H1 (cell line): ENCODE results near the gene ABHD11. TPM values are rescaled to one million over a fixed set of nuclear protein-coding genes. Genes with fewer than 3 reads are reported as not detected.

Experiments used
- CTCF ChIA-PET: fragments of 300-600 bp; sonication (Branson Sonifier 250); formaldehyde crosslinking; loops from one replicate; lab custom pipeline; 2021; ENCODE audit not compliant: partially characterized antibody; lab: Charles Lee
- POLR2A ChIA-PET: fragments of 300-600 bp; sonication (Branson Sonifier 250); formaldehyde crosslinking; loops from one replicate; lab custom pipeline; 2021; ENCODE audit warnings: inconsistent platforms; ENCODE audit not compliant: partially characterized antibody; lab: Charles Lee
- DNase-seq, 2 experiments: peaks; one replicate each; pipeline versions ENCODE4 v3.0.0 to v3.0.0-alpha.2; 2010 to 2022; ENCODE audit warnings: low spot score in 2 of 2, low read depth in 1 of 2, mixed read lengths in 1 of 2
- FAIRE-seq: peaks from 2 replicates; lab custom pipeline; 2011; peaks lifted over from hg19 to GRCh38; lab: Jason Lieb, UNC
- H2AFZ ChIP-seq: 2 replicates; pipeline ENCODE4 v1.8.1; 2012; ENCODE audit warnings: low read length, inconsistent platforms
- H2AK5ac ChIP-seq: 2 replicates; pipeline ENCODE4 v1.6.1; 2013; ENCODE audit warnings: low read depth, low read length
- H2BK120ac ChIP-seq: replicated peaks from 2 replicates; pipeline ENCODE3; 2013; ENCODE audit warnings: low read depth, low read length, inconsistent platforms
- H2BK12ac ChIP-seq: 2 replicates; pipeline ENCODE4 v1.6.1; 2013; ENCODE audit warnings: low read depth, low read length
- H2BK15ac ChIP-seq: 2 replicates; pipeline ENCODE4 v1.6.1; 2013; ENCODE audit warnings: low read length
- H2BK20ac ChIP-seq: 2 replicates; pipeline ENCODE4 v1.6.1; 2013; ENCODE audit warnings: low read length
- H2BK5ac ChIP-seq: 2 replicates; pipeline ENCODE4 v1.6.1; 2013; ENCODE audit warnings: low read depth, low read length
- H3K14ac ChIP-seq: 2 replicates; pipeline ENCODE4 v1.6.1; 2013; ENCODE audit warnings: inconsistent platforms; ENCODE audit not compliant: insufficient read length
- H3K18ac ChIP-seq: 2 replicates; pipeline ENCODE4 v1.6.1; 2013; ENCODE audit warnings: low read length; ENCODE audit errors: extremely low read depth
- H3K23ac ChIP-seq: 2 replicates; pipeline ENCODE4 v1.6.1; 2013; ENCODE audit warnings: inconsistent platforms; ENCODE audit not compliant: insufficient read length
- H3K23me2 ChIP-seq: 2 replicates; pipeline ENCODE4 v1.6.1; 2013; ENCODE audit warnings: low read depth, low read length
- H3K27ac ChIP-seq: 2 replicates; pipeline ENCODE4 v1.6.1; 2011; ENCODE audit warnings: low read depth, low read length, inconsistent platforms
- H3K27me3 ChIP-seq, 4 experiments: replicated peaks in 1 of 4; 1 replicate in 1 of 4; 2 replicates in 3 of 4; pipeline versions ENCODE4 v1.6.1 to v1.8.1; 2011 to 2013; ENCODE audit warnings: low read length in 3 of 4, mild to moderate bottlenecking in 3 of 4, inconsistent platforms in 2 of 4, mixed read lengths in 2 of 4, moderate library complexity in 1 of 4; ENCODE audit not compliant: control insufficient read depth in 3 of 4, insufficient read depth in 3 of 4; ENCODE audit errors: extremely low read depth in 1 of 4
- H3K36me3 ChIP-seq, 4 experiments: 2 replicates each; pipeline versions ENCODE4 v1.6.1 to v1.8.1; 2011 to 2013; ENCODE audit warnings: mild to moderate bottlenecking in 4 of 4, low read length in 3 of 4, moderate library complexity in 2 of 4, control low read depth in 1 of 4, inconsistent platforms in 1 of 4; ENCODE audit not compliant: insufficient read depth in 4 of 4, control insufficient read depth in 2 of 4
- H3K4ac ChIP-seq: replicated peaks from 2 replicates; pipeline ENCODE3; 2013; ENCODE audit warnings: low read length, low read depth, mixed read lengths, inconsistent platforms; ENCODE audit not compliant: insufficient read length
- H3K4me1 ChIP-seq, 4 experiments: replicated peaks in 1 of 4; 1 replicate in 1 of 4; 2 replicates in 3 of 4; pipeline versions ENCODE4 v1.6.1 to v1.8.1; 2011 to 2013; ENCODE audit warnings: low read length in 3 of 4, inconsistent platforms in 2 of 4, mixed read lengths in 1 of 4; ENCODE audit not compliant: insufficient read depth in 4 of 4, control insufficient read depth in 3 of 4
- H3K4me2 ChIP-seq, 2 experiments: 2 replicates each; pipeline versions ENCODE4 v1.6.1 to v1.8.1; 2011 to 2013; ENCODE audit warnings: low read depth in 2 of 2, low read length in 2 of 2, control low read depth in 1 of 2, inconsistent platforms in 1 of 2, mild to moderate bottlenecking in 1 of 2; ENCODE audit not compliant: insufficient read depth in 1 of 2
- H3K4me3 ChIP-seq, 4 experiments: fragments of 200-600, 300-600 bp in 1 of 4; sonication (generic), shearing (Covaris generic), sonication (Bioruptor Twin) in 1 of 4; 2 replicates each; pipeline versions ENCODE4 v1.5.1 to v1.8.1; 2011 to 2016; ENCODE audit warnings: low read length in 4 of 4, low read depth in 3 of 4, control low read depth in 2 of 4, inconsistent platforms in 2 of 4, mild to moderate bottlenecking in 2 of 4, mixed read lengths in 1 of 4, moderate library complexity in 1 of 4; ENCODE audit not compliant: insufficient read depth in 2 of 4; ENCODE audit errors: extremely low read depth in 1 of 4
- H3K56ac ChIP-seq: replicated peaks from 2 replicates; pipeline ENCODE3; 2013; ENCODE audit warnings: low read depth, mild to moderate bottlenecking, mixed read lengths, low read length, inconsistent platforms; ENCODE audit not compliant: insufficient read length
- H3K79me1 ChIP-seq: 2 replicates; pipeline ENCODE4 v1.6.1; 2013; ENCODE audit warnings: low read depth, low read length, control low read depth
- H3K79me2 ChIP-seq, 2 experiments: 2 replicates each; pipeline versions ENCODE4 v1.6.1 to v1.8.1; 2012 to 2013; ENCODE audit warnings: low read length in 2 of 2, mild to moderate bottlenecking in 2 of 2, inconsistent platforms in 1 of 2; ENCODE audit not compliant: insufficient read depth in 2 of 2, control insufficient read depth in 1 of 2
- H3K9ac ChIP-seq, 4 experiments: replicated peaks in 1 of 4; 1 replicate in 1 of 4; 2 replicates in 3 of 4; pipeline versions ENCODE4 v1.6.1 to v1.8.1; 2011 to 2013; ENCODE audit warnings: low read depth in 3 of 4, low read length in 3 of 4, control low read depth in 2 of 4, mild to moderate bottlenecking in 2 of 4, moderate library complexity in 2 of 4, inconsistent platforms in 1 of 4; ENCODE audit errors: extremely low read depth in 1 of 4
- H3K9me3 ChIP-seq, 2 experiments: 2 replicates each; pipeline versions ENCODE4 v1.6.1 to v1.8.1; 2012 to 2013; ENCODE audit warnings: mild to moderate bottlenecking in 2 of 2, moderate library complexity in 2 of 2, control low read depth in 1 of 2, inconsistent platforms in 1 of 2, low read depth in 1 of 2, low read length in 1 of 2, mixed read lengths in 1 of 2; ENCODE audit not compliant: insufficient read depth in 2 of 2
- H4K20me1 ChIP-seq, 2 experiments: replicated peaks in 1 of 2; 2 replicates each; pipeline versions ENCODE3 to v1.8.1; 2011 to 2013; ENCODE audit warnings: inconsistent platforms in 2 of 2, low read length in 2 of 2, mild to moderate bottlenecking in 1 of 2; ENCODE audit not compliant: insufficient read depth in 2 of 2, control insufficient read depth in 1 of 2
- H4K5ac ChIP-seq: 2 replicates; pipeline ENCODE4 v1.6.1; 2013; ENCODE audit warnings: low read length, low read depth, mixed read lengths, inconsistent platforms; ENCODE audit not compliant: insufficient read length
- H4K8ac ChIP-seq: 2 replicates; pipeline ENCODE4 v1.8.0; 2013; ENCODE audit warnings: mild to moderate bottlenecking, moderate library complexity, low read length, inconsistent platforms; ENCODE audit not compliant: insufficient read depth; ENCODE audit errors: extremely low read depth
- H4K91ac ChIP-seq: replicated peaks from 2 replicates; pipeline ENCODE3; 2013; ENCODE audit warnings: low read length, mixed read lengths, inconsistent platforms; ENCODE audit not compliant: insufficient read length
- ASH2L ChIP-seq: fragments of 200-600, 300-600 bp; sonication (generic); IDR thresholded peaks from one replicate; pipeline ENCODE4 v1.7.1; 2017; ENCODE audit warnings: low read length
- BCL11A ChIP-seq, 2 experiments: IDR thresholded peaks; one replicate each; pipeline ENCODE4 v1.6.1; 2011; ENCODE audit warnings: low read depth in 2 of 2, low read length in 2 of 2, mild to moderate bottlenecking in 2 of 2
- GTF2F1 ChIP-seq: IDR thresholded peaks from 2 replicates; pipeline ENCODE4 v1.6.1; 2012; ENCODE audit warnings: low read depth, low read length, improper control_type of control experiment, borderline replicate concordance
- KDM1A ChIP-seq: fragments of 200-600, 300-600 bp; sonication (generic); IDR thresholded peaks from 2 replicates; pipeline ENCODE4 v1.7.1; 2016; ENCODE audit warnings: mild to moderate bottlenecking, low read length, borderline replicate concordance
- SIN3A ChIP-seq, 2 experiments: IDR thresholded peaks in 1 of 2; conservative IDR thresholded peaks in 1 of 2; 2 replicates each; pipeline ENCODE4 v1.6.1; 2011 to 2012; ENCODE audit warnings: low read length in 2 of 2, improper control_type of control experiment in 1 of 2, low read depth in 1 of 2, mild to moderate bottlenecking in 1 of 2
- WGBS, 2 experiments: shearing (Covaris generic) in 1 of 2; methylation state at CpG; one replicate each; pipeline versions ENCODE4 v1.1.6 to v1.1.7; 2013 to 2015; ENCODE audit warnings: low lambda C conversion rate in 2 of 2, mixed read lengths in 2 of 2, inconsistent platforms in 1 of 2, low coverage in 1 of 2, missing lambda C conversion rate in 1 of 2; ENCODE audit not compliant: insufficient replicate concordance in 2 of 2, insufficient coverage in 1 of 2, insufficient read length in 1 of 2; ENCODE audit errors: extremely low coverage in 1 of 2, missing lambda C conversion rate in 1 of 2; 5-methylcytosine and 5-hydroxymethylcytosine counted together
- polyA plus RNA-seq, 7 experiments: library from polyadenylated mRNA; depleted of rRNA in 3 of 7; stranded (reverse) in 5 of 7; unstranded in 2 of 7; fragments of >200 nt in 5 of 7; fragments of 200-250 nt in 2 of 7; gene quantifications; 1 replicate in 5 of 7; 2 replicates in 1 of 7; 4 replicates in 1 of 7; pipeline versions ENCODE4 v1.2.1 to v1.2.3, GENCODE V29; 2011 to 2013; ENCODE audit warnings: missing spikeins in 2 of 7, mixed read lengths in 2 of 7
- total RNA-seq: library from RNA; stranded (reverse); fragmentation: NEBNext Ultra II Directional; extraction: Animal tissue kit (Norgen Biotek cat#: 25700); gene quantifications from 2 replicates; pipeline ENCODE4 v1.2.1, GENCODE V29; 2021

Gene ABHD11
- total and polyA plus RNA-seq, 2 of the 8 experiments (the other 6 are each of a cell fraction or from before 2014, with no cell fraction given) = 19.8 to 42.2 TPM

DNA sequence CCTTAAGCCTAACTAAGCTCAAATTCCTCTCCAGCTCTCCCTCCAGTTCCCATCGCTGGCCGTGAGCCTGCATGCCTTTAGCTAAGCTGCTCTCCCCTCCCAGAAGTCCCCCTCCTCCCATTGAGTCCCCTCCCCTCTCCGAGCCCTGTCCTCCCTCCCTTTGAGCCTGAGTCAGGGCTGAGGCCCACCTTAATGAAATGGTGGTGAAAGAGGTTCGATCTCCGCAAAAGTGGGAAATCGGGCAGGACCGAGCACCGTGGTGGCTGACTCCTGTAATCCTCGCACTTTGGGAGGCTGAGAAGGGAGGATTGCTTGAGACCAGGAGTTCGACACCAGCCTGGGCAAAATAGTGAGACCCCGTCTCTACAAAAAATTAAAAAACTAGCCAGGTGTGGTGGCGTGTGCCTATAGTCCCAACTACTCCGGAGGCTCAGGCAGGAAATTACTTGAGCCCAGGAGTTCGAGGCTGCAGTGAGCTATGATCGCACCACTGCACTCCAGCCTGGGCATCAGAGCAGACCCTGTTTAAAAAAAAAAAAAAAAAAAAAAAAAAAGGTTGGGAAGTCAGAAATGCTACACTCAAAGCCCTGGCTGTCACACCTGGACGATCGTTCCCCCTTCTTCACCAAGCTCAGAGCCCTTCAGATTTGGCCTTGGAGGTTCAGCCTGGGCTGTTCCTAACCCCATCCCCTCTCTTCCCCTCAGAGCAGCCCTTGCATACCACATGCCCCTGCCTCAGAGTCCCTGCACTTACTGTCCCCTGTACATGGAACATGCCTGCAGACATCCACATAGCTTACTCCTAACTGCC is 32.5 kb upstream of the ABHD11 start:
- FAIRE-seq (peak; percentile 45), DNase-seq (no peak)
- Histone ChIP-seq H2BK20ac (peak overlapping the region; percentile 80), H3K14ac (no peak overlapping the region), H3K23me2 (peaks cover 9% of the 10 kb centered on the region; the same call in 1 of the 2 replicates), H3K27ac (peak overlapping the region; percentile 11; the same call in 1 of the 2 replicates), H3K18ac (peak overlapping the region; percentile 92; the same call in 1 of the 2 replicates), H3K36me3 (0 out of 8 replicates have a peak, but pooled peaks cover 0 to 2% (median 0%) of the 10 kb centered on the region in 4 experiments), H2BK15ac (peak overlapping the region; percentile 61; the same call in 1 of the 2 replicates), H3K79me1 (no peaks in the 10 kb centered on the region; the same call in none of the 2 replicates), H3K9me3 (no peaks in the 10 kb centered on the region), H2AK5ac (no peak overlapping the region), H2BK12ac (peak overlapping the region; percentile 88; the same call in 1 of the 2 replicates), H4K91ac (no peak overlapping the region), H3K79me2 (no peaks in the 10 kb centered on the region), H2BK5ac (peak overlapping the region; percentile 56), H2AFZ (peak overlapping the region; percentile 81), H3K56ac (no peak overlapping the region), H2BK120ac (no peak overlapping the region), H4K20me1 (peaks cover 0 to 3% of the 10 kb centered on the region in 2 experiments), H3K4me2 (peak overlapping the region; percentile 58 to 90), H3K4me1 (peaks cover 0 to 13% (median 9%) of the 10 kb centered on the region in 4 experiments; a peak in 6 of 7 replicates), H4K5ac (no peak overlapping the region), H4K8ac (no peak overlapping the region), H3K23ac (no peak overlapping the region), H3K27me3 (peaks cover 0 to 3% (median 0%) of the 10 kb centered on the region in 4 experiments; a peak in 2 of 7 replicates), H3K9ac (peak overlapping the region in 3 of 4 experiments; percentile 43 to 72 (median 70); a peak in 5 of 7 replicates), H3K4me3 (peak overlapping the region; percentile 39 to 65 (median 54)), H3K4ac (no peak overlapping the region)
- POLR2A ChIA-PET = interaction anchor here (0.7 to 3.7 kb wide), 7 partner anchors 11 to 71 kb away, joined by 3 to 47 read pairs (median 3); partner anchors contain the start of genes ABHD11 and METTL27
- CTCF ChIA-PET = interaction anchor here (0.5 to 1.7 kb wide), 8 partner anchors 25 to 196 kb away, joined by 3 to 5 read pairs (median 4); no protein-coding TSS in a partner anchor
- WGBS, 2 experiments = 82% methylated on average over 14 of the region's 17 CpGs; no CpG with 5 or more reads in 1 of the 2 experiments
- no peak for TF ChIP-seq GTF2F1
- TF ChIP-seq ASH2L = peak; percentile 2
- no peak for TF ChIP-seq SIN3A (conservative IDR thresholded peaks at IDR 0.05 in 1 of 2, IDR thresholded peaks at IDR 0.05 in 1 of 2; ENCODE audit: low read depth in 1 of 2, low read length in 2 of 2)
- TF ChIP-seq BCL11A (IDR thresholded peaks at IDR 0.05; ENCODE audit: low read depth in 2 of 2, low read length in 2 of 2) = no peak
- TF ChIP-seq KDM1A = peak; percentile 78; the same call in 1 of the 2 replicates
